Measurements from ENCODE around the gene SMU1. TPM values are rescaled to one million over a fixed set of nuclear protein-coding genes. Genes with fewer than 3 reads are reported as not detected.
A peak's percentile ranks its signal among the peaks of the same experiment; 100 is the strongest.
"Not testable (repeated sequence)": the region's sequence is repeated elsewhere in the genome, so short reads cannot be mapped to it uniquely, and the experiment has no call there.

Gene SMU1
- total RNA-seq, 1 experiment from 2014 or later = 30.4 TPM

- Histone ChIP-seq H3K4me3 (ENCODE audit: insufficient read depth, low read depth, low read length) (no peak overlapping the region), H3K27me3 (ENCODE audit: control insufficient read depth, insufficient read depth, low read length) (no peaks in the 10 kb centered on the region), H3K36me3 (replicated peaks; ENCODE audit: control insufficient read depth, insufficient read depth, low read length) (no peaks in the 10 kb centered on the region)
- DNase-seq = no peak
These were observed 16.2 kb upstream of the SMU1 start for GRCh38 chr9:33092634-33093033.

- not testable (repeated sequence) for H3K36me3 ChIP-seq (replicated peaks; ENCODE audit: control insufficient read depth, insufficient read depth, low read length); H3K27me3 ChIP-seq (ENCODE audit: control insufficient read depth, insufficient read depth, low read length); H3K4me3 ChIP-seq (ENCODE audit: insufficient read depth, low read depth, low read length); DNase-seq
These were observed 9.2 kb upstream of the SMU1 start for GRCh38 chr9:33085672-33086071.

- DNase-seq = no peak
- Histone ChIP-seq H3K4me3 (ENCODE audit: insufficient read depth, low read depth, low read length) (no peak overlapping the region), H3K36me3 (replicated peaks; ENCODE audit: control insufficient read depth, insufficient read depth, low read length) (no peaks in the 10 kb centered on the region), H3K27me3 (ENCODE audit: control insufficient read depth, insufficient read depth, low read length) (no peaks in the 10 kb centered on the region)
These were observed 6.3 kb upstream of the SMU1 start for GRCh38 chr9:33082538-33083326.

- DNase-seq = no peak
- Histone ChIP-seq H3K27me3 (ENCODE audit: control insufficient read depth, insufficient read depth, low read length) (no peaks in the 10 kb centered on the region), H3K4me3 (ENCODE audit: insufficient read depth, low read depth, low read length) (no peak overlapping the region), H3K36me3 (replicated peaks; ENCODE audit: control insufficient read depth, insufficient read depth, low read length) (no peaks in the 10 kb centered on the region)
These were observed 5.7 kb upstream of the SMU1 start for GRCh38 chr9:33082128-33082527.

- DNase-seq = peak; percentile 87
- H3K36me3 ChIP-seq (replicated peaks; ENCODE audit: control insufficient read depth, insufficient read depth, low read length) = no peaks in the 10 kb centered on the region
- no peaks in the 10 kb centered on the region for H3K27me3 ChIP-seq (ENCODE audit: control insufficient read depth, insufficient read depth, low read length)
- H3K4me3 ChIP-seq (ENCODE audit: insufficient read depth, low read depth, low read length) = no peak overlapping the region
These were observed 4.8 kb upstream of the SMU1 start for GRCh38 chr9:33081128-33081851.

- DNase-seq = no peak
- Histone ChIP-seq H3K27me3 (ENCODE audit: control insufficient read depth, insufficient read depth, low read length) (no peaks in the 10 kb centered on the region), H3K36me3 (replicated peaks; ENCODE audit: control insufficient read depth, insufficient read depth, low read length) (no peaks in the 10 kb centered on the region), H3K4me3 (ENCODE audit: insufficient read depth, low read depth, low read length) (no peak overlapping the region)
These were observed 4.1 kb upstream of the SMU1 start for GRCh38 chr9:33080534-33080933.

GRCh38 chr9:33068991-33069390 lies 7.5 kb downstream of the SMU1 start:
- peaks cover 20% of the 10 kb centered on the region for H3K36me3 ChIP-seq (replicated peaks; ENCODE audit: control insufficient read depth, insufficient read depth, low read length)
- H3K27me3 ChIP-seq (ENCODE audit: control insufficient read depth, insufficient read depth, low read length) = no peaks in the 10 kb centered on the region
- no peak overlapping the region for H3K4me3 ChIP-seq (ENCODE audit: insufficient read depth, low read depth, low read length)
- DNase-seq = no peak

- Histone ChIP-seq H3K36me3 (replicated peaks; ENCODE audit: control insufficient read depth, insufficient read depth, low read length) (peaks cover 25% of the 10 kb centered on the region), H3K4me3 (ENCODE audit: insufficient read depth, low read depth, low read length) (no peak overlapping the region), H3K27me3 (ENCODE audit: control insufficient read depth, insufficient read depth, low read length) (no peaks in the 10 kb centered on the region)
- no peak for DNase-seq
These were observed 11.1 kb downstream of the SMU1 start for GRCh38 chr9:33065157-33066076.

GRCh38 chr9:33051144-33051543 lies 25.3 kb downstream of the SMU1 start:
- DNase-seq = no peak
- Histone ChIP-seq H3K36me3 (replicated peaks; ENCODE audit: control insufficient read depth, insufficient read depth, low read length) (peaks cover 22% of the 10 kb centered on the region), H3K4me3 (ENCODE audit: insufficient read depth, low read depth, low read length) (no peak overlapping the region), H3K27me3 (ENCODE audit: control insufficient read depth, insufficient read depth, low read length) (no peaks in the 10 kb centered on the region)

GRCh38 chr9:33049680-33050361 lies 26.7 kb downstream of the SMU1 start:
- Histone ChIP-seq H3K36me3 (replicated peaks; ENCODE audit: control insufficient read depth, insufficient read depth, low read length) (peaks cover 16% of the 10 kb centered on the region), H3K27me3 (ENCODE audit: control insufficient read depth, insufficient read depth, low read length) (no peaks in the 10 kb centered on the region), H3K4me3 (ENCODE audit: insufficient read depth, low read depth, low read length) (no peak overlapping the region)
- DNase-seq = no peak

- H3K4me3 ChIP-seq (ENCODE audit: insufficient read depth, low read depth, low read length) = no peak overlapping the region
- H3K36me3 ChIP-seq (replicated peaks; ENCODE audit: control insufficient read depth, insufficient read depth, low read length) = peaks cover 12% of the 10 kb centered on the region
- DNase-seq = no peak
- no peaks in the 10 kb centered on the region for H3K27me3 ChIP-seq (ENCODE audit: control insufficient read depth, insufficient read depth, low read length)
These were observed 28.4 kb downstream of the SMU1 start for GRCh38 chr9:33048054-33048465.

- DNase-seq = no peak
- no peaks in the 10 kb centered on the region for H3K27me3 ChIP-seq (ENCODE audit: control insufficient read depth, insufficient read depth, low read length)
- peaks cover 4% of the 10 kb centered on the region for H3K36me3 ChIP-seq (replicated peaks; ENCODE audit: control insufficient read depth, insufficient read depth, low read length)
- no peak overlapping the region for H3K4me3 ChIP-seq (ENCODE audit: insufficient read depth, low read depth, low read length)
These were observed 30.4 kb downstream of the SMU1 start for GRCh38 chr9:33046061-33046460.

GRCh38 chr9:33044677-33045282 lies 31.7 kb downstream of the SMU1 start:
- Histone ChIP-seq H3K27me3 (ENCODE audit: control insufficient read depth, insufficient read depth, low read length) (no peaks in the 10 kb centered on the region), H3K36me3 (replicated peaks; ENCODE audit: control insufficient read depth, insufficient read depth, low read length) (peaks cover 7% of the 10 kb centered on the region), H3K4me3 (ENCODE audit: insufficient read depth, low read depth, low read length) (peak overlapping the region; percentile 56)
- DNase-seq = peak; percentile 79
